Stimulated activated CD4-positive, alpha-beta T cell treated with anti-CD3 and anti-CD28 coated beads, TNF-alpha, amount 100 ng/mL, for 4 hours (primary cell): Measurements from ENCODE around the gene CD52.
A peak's percentile ranks its signal among the peaks of the same experiment; 100 is the strongest.

ENCODE experiments used
- DNase-seq, 3 experiments: peaks; one replicate each; pipeline ENCODE4 v3.0.0-alpha.2; 2020; ENCODE audit warnings: low read depth in 3 of 3

Gene CD52, protein sequence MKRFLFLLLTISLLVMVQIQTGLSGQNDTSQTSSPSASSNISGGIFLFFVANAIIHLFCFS

DNA sequence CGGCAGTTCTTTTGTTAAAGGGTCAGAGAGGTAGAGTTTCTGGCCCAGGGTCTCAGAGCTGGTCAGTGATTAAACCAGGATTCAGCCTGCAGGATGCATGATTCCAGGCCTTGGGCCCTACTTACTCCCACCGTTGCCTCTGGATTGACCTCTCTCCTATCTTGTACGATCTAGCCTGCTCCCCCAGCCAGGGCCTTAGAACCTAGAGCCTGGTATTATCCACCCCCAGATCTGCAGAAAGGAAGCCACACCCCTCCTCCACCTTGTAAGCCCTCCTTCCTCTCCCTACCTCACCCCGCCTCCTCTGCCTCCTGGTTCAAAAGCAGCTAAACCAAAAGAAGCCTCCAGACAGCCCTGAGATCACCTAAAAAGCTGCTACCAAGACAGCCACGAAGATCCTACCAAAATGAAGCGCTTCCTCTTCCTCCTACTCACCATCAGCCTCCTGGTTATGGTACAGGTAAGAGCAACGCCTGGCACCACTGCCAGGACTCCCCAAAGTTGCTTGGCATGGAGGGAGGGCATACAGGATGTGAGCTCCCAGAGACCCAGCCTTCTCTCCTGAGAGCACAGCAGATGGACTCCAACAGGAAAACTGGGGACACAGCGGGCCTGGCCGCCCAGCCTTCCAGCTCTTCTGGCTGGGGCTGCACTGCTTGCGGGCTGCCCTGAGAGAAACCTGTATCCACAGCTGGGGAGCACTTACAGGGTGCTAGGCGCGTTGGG is at the start of gene CD52:
Gene CD52 (plus strand): TSS at position 347 of the 726 bp plus-strand sequence. CDS start 60 bp downstream, at position 407.
- peak; percentile 35 to 74 (median 54) for DNase-seq

DNA sequence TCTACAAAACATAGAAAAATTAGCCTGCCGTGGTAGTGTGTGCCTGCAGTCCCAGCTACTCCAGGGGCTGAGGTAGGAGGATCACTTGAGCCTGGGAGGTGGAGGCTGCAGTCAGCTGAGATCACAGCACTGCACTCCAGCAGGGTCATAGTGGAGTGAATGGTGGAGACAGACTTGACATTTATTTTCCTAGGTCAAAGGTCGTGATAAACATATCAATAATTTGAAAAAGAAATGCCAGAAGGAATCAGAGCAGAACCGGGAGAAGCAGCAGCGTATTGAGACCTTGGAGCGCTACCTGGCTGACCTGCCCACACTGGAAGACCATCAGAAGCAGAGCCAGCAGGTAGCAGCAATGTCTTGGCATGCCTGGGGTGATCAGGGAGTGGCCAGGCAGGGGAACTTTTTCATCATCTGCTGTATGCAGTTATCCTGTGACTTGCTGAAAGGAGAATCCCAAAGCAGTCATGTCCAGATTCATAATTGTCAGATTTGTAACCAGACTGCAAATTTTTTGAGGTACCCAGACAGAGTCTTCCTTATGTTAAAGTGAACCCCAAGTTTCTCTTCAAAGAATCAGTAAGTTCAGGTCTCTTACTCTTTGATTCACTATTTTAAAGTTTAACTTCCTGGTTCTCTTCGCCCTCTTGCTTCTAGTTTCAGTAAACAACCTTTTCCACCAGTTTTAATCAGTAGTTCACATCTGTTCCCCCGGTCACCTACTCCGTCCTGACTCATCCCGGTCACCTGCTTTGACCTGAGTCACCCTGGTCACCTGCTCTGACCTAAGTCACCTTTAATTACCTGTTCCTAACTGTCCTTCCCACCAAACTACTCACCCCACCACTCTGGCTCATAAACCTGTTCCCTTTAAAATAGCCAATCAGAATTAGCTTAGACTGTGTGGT is 49.2 kb upstream of the CD52 start:
- no peak for DNase-seq

DNA sequence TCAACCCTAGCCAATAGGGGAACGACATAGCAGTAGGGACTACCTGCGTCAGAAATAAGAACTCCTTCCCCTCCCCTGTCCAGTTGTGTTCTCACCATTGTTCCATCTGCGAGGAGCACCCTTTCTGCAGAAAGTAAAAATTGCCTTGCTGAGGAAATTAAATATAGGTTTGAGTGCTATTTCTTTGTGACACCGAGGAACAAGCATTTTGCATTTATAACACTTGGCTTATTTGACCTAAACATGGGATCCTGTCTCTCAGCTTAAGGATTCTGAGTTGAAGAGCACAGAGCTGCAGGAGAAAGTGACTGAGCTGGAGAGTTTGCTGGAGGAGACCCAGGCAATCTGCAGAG is 48.6 kb upstream of the CD52 start:
- no peak for DNase-seq

DNA sequence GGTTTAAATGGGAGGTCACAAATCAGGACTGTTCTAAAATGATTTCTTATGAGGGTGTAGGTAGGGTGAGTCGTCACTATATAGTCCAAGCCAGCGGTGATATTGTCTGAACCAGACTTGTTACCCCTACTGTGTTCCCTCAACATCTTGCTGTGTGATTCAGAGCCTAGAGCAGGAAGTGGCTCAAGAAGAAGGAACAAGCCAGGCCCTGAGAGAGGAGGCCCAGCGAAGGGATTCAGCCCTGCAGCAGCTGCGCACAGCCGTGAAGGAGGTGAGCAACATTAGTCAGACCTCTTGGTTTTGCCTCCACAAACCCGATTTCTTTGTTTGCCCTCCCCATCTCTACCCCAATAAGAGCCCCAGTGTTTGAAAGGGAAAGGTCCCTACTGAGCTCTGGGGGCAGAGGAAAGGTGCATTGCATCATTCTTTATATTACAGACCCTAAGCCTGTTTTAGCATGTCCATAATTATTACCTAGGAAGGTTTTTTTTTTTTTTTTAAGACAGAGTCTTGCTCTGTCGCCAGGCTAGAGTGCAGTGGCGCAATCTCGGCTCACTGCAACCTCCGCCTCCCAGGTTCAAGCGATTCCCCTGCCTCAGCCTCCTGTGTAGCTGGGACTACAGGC is 42.8 kb upstream of the CD52 start:
- no peak for DNase-seq

DNA sequence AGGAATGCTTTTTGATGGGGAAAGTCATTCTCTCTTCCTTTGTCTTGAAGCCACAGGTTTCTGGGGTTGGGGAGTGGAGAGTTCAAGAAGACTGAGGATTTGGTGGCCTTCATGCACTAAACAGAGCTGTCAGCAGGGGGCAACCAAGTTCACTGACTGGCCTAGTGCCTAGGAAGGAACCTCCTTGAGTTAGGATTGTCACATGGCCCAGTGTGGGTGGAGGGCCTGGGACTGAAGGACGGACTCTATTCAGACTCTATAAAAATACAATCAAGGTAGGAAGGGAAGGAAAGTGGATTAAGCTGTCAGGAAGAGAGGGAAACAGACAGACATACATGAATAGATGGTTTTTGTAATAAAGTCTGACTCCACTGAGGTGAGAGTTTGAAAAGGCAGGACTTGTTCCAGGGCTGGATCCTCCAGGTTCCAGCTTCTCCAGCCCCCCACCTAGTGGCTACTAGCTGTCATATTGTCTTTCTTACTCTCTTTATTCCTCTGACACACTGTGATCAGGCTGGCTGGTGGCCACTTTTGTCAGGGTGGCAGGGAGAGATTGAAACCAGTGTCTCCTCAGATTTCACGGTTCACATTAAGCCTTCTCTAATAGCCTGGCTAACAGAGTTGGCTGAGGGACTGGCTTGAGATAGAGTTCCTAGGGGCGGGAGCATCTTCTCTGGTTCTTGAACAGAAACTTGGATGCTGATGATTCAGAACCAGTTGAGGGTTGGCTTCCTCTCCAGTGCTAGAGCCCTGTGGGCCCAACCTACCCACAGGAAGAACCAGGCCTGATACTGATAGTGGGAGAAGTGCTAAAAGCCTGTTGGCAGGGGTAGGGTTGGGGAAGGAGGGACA is 42.0 kb upstream of the CD52 start:
- peak in 2 of 3 experiments; percentile 58 to 69 for DNase-seq

DNA sequence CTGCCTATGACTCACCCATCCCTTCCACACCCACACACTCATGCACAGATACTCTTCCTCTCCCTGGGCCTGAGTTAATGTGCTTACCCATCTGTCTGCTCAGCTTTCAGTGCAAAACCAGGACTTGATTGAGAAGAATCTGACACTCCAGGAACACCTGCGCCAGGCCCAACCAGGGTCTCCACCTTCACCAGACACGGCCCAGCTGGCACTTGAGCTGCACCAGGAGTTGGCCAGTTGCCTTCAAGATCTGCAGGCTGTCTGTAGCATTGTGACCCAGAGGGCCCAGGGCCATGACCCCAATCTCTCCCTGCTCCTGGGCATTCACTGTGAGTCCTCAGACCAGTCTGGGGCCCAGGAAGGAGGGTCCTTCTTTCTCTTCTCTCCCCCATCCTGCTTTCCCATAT is 41.3 kb upstream of the CD52 start:
- DNase-seq, result no peak

DNA sequence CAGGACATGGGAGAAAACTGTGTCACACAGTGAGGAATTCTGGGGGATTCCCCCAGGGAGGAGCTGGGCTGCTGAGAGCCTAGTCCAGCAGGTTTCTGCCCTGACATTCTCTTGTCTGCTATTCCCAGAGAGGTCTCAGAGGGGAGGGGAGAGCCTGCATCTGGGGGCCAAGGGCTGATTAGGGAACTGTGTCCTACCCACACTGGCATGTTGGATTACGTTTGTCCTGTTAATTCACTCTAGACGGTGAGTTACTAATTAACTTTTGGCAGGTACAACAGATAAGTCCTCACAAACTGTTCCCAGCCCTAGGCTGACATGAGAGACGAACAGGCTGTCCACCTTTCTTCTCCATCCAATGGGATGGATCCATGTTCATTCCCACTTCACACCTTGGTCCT is 40.5 kb upstream of the CD52 start:
- no peak for DNase-seq

DNA sequence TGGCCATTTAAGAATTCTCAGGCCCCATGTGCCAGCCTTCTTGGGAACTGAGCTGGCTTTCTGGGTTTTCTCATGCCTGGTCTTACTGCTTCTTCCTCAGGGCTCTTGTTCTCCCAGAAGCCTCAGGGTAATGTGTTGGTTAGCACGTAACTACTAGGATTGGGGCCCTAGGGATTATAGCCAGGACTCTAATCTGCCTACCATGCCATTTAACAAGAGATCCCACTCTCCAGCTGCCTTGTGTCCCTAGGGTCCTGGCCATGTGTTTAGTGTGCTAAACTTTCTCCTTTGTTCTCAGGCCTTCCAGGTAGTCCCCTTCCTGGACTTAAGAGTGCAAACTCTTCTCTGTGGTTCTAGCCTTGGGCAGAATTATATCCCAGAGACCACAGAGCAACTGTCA is 40.0 kb upstream of the CD52 start:
- no peak for DNase-seq

DNA sequence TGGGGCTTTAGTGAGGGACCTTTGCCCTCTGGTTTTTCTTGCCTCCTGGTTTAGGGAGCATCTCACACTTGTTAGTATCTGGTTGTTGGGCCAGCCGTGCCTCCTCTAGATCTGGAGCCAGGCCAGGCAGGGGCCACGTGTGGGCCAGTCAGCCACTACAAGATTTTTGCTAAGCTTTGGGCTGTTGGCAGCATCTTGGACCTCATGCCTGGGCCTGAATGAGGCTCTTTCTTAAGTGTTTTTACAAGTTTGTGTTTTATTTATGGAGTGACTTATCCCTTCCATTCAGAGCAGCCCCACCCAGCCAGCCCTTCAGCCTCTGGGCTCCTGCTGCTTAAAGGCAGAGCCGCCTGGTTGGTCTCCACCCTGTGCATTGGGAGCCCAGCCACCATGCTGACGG is 39.5 kb upstream of the CD52 start:
- no peak for DNase-seq

DNA sequence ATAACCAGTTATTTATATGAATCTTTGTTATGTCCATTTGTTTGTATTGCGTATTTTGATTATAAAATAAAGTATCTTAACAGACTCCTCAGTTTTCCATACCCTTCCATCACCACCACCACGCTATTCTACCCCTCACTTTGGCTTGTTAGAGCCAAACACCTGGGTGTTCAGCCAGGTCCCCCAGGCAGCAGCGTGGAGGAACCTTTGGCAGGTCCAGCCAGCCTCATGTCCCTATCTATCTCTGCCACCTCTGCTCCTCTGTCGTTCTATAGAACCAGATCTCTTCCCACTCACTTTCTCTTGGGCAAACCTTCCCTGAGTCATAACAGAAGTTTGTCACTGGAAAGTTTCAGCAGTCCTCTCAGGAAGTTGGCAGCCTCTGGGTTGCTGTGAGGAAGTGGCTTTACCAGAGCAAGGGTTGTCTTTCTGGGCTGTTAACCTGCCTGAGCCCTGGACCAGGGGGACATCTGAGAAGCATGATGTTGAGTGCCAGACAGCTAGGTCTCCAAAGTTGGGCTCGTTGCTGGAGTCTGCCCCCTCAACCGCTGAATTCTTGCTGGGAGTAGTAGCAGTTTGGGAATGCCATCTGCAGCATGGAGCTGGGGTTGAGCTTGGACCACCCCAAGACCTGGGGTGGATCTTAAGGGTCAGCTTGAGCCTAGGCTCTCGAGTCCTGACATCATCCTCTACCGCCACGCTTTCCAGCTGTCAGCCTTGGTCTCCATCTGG is 38.9 kb upstream of the CD52 start:
- no peak for DNase-seq

DNA sequence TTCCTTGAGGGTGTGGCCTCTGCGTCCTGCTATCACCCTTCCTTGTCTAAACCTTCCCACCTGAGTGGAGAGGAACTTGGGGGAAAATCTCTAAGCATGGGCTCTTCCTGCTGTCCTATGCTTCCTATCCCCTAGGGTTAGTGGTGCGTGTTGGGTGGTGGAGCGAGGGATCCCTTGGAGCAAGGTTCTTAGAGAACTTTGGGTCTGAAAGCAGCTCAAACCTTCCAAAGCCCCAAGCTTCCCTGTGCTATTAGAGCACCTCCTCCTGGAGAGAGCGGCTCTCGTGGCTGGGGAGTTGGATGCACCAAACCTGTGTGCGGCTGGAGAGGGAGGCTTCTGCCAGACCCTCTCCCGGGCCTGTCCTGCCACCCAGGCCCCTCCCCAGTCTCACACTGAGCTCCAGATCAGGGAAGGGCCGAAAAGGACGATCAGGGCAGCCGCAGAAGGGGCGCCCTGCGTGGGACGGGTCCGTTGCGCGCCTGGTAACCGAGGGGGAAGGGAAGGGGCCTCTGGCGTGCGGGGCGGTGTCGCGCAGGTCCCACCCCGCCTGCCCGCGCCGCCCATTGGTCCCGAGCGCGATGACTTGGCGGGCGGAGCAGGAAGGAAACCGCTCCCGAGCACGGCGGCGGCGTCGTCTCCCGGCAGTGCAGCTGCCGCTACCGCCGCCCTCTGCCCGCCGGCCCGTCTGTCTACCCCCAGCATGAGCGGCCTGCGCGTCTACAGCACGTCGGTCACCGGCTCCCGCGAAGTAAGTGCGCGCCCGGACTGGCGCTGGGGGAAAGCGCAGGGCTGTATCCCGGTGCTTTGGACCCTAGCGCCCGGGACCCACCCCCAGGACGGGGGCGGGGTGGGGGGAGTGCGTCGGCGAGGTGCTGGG is 38.1 kb upstream of the CD52 start, which contains the start of gene SH3BGRL3:
Gene SH3BGRL3 (plus strand): TSS at position 631 of the 877 bp plus-strand sequence. CDS start 70 bp downstream, at position 701.
- peak in 2 of 3 experiments; percentile 68 to 70 for DNase-seq

DNA sequence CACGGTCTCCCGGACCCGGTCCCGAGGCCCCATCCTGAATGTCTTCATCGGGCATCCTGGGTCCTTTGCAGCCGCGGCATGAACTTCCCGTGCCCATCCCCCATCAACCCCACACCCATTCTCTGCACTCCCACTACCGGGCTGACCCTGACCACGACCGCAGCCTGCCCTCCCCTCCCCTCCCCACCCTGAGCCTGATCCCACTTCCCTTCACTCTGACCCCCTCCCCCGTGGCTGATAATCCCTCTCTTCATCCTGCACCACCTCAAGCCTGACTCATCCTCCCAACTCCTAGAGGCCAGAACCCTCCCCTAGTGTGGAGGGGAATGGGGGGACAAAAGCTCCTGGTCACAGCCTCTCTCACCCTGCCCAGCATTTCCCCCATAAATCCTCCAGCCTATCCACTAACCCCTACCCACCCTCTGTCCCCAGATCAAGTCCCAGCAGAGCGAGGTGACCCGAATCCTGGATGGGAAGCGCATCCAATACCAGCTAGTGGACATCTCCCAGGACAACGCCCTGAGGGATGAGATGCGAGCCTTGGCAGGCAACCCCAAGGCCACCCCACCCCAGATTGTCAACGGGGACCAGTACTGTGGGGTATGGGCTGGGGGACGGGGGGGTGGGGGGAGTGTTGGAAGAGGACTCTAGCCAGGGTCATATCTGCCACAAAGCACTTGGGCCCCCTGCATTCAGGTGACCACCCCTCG is 37.3 kb upstream of the CD52 start:
- no peak for DNase-seq

DNA sequence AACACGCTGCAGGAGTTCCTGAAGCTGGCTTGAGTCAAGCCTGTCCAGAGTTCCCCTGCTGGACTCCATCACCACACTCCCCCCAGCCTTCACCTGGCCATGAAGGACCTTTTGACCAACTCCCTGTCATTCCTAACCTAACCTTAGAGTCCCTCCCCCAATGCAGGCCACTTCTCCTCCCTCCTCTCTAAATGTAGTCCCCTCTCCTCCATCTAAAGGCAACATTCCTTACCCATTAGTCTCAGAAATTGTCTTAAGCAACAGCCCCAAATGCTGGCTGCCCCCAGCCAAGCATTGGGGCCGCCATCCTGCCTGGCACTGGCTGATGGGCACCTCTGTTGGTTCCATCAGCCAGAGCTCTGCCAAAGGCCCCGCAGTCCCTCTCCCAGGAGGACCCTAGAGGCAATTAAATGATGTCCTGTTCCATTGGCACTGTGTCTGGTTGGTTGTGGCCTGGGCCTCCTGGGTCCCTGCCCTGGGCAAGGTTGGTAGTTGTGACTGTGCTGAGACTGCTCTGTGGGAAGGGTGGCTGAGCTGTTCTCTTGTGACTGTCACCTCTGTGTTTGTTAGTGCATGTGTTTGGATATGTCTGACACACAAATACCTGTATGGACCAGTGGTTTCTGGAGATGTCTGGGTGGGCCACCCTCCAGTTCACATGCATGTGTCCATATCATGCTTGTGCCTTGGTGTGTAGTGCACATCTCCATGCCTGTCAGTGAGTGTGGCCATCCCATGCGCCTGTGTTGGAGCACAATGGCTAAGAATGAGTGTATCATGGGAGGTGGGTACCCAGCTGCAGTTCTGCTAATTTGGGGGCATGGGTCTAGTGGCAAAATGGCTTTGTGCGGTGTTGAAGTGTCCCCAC is 36.4 kb upstream of the CD52 start:
- DNase-seq, result no peak

DNA sequence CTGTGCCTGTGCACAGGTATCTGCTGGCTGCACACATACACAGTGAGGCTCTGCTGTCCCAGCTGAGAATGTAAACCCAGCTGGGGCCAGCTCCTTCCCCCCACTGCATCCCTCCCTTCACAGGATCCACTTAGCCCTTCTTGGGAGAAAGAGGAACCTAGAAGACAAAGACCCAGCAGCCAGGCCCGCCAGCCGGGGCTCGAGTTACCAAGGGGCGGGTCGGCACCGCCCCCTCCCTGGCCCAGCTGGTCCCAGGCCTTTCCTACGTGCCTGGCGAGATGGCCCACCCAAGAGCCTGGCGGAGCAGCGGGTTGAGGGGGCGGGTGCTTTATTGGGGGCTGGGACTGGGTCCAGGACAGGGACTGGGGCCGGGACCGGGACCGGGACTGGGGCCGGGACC is 35.8 kb upstream of the CD52 start:
- DNase-seq, result no peak

DNA sequence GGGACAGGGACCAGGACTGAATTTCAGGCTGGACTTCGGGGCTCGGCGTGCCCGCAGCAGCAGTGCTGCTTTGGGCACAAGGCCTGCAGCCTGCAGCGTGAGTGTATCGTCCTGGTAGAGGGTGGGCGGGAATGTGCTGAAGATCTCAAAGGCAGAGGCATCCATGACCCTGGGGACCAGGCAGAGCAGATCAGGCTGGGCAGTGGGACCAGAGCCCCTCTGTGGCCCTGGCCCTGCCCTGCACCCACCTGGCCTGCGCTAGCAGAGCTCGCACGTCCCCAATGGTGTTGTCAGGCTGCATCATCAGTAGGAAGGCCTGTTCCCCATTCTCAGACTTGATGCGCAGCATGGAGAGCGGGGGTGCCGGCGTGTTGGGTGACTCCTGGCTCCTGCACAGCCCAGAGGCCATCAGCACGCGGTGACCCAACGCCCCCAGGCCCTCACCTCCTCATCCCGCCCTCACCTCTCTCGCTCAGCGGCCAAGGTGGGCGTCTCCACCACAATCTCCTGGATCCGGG is 35.3 kb upstream of the CD52 start:
- DNase-seq, result no peak

DNA sequence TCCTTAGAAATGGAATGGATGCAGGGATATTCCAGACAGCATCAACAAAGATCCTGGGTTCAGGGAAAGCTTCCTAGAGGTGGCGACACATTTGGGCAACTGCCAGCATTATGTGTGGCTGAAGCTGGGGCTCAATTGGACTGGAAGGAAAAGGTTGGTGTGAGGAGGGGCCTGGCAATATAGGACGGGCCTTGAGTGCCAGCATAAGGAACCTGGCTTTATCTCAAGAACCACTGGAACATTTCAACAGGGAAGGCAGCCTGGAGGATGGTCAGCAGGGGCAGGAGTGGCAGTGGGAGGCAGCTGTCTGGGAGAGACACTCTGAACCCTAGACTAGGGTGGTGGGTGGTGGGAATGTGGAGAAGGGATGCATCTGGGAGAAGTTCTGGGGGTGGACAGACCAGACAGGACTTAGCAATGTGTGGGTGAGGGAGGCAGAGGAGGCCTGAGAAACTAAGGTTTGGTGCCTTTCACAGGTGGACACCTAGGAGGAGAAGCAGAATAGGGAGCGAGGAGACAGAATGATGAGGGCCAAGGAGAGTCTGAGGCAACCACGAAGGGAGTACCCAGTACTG is 34.4 kb upstream of the CD52 start:
- no peak for DNase-seq

DNA sequence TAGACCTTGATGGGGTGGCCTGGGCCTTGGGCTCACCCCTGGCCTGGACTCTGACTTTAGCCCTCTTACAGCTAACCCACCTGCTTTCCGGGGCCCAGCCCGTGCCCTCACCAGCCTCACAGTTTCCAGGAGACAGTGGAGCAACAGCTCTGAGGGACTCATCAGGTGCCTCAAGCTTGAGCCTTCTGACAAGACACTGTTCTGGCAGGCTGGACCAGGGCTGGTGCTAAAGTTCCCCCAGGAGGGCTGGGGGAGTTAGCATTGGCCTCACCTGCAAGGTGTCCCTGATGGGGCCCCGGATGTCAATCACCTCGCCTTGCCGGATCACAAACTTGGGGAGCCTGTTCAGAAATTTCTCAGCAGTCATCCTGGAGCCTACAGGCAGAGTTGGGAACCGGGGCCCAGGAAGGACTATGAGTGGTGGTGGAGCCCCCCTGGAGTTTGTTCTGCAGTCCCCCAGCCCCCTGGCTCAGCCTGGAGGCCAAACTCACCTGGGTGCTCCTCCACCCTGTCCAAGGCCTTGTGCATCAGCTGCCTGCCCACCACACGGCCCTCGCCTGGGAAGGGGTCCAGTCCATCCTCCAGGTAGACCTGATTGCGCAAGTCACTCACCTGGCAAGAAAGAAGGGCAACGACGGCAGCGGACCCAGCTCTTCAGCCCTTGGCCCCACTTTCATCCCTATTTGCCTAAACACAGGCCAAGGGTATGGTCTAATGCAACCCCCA is 33.7 kb upstream of the CD52 start:
- no peak for DNase-seq
